ENCODE results near the gene NIN. TPM values are rescaled to one million over a fixed set of nuclear protein-coding genes. Genes with fewer than 3 reads are reported as not detected.
"Not testable (repeated sequence)": the region's sequence is repeated elsewhere in the genome, so short reads cannot be mapped to it uniquely, and the experiment has no call there.

NIN gene
- total RNA-seq, 1 donor from 2014 or later, result 28.9 TPM

GRCh38 chr14:50816395-50817047, 14.4 kb downstream of the NIN start:
- Histone ChIP-seq H3K4me3 (ENCODE audit: low read depth, low read length) (no peak overlapping the region), H3K36me3 (ENCODE audit: control insufficient read depth, insufficient read depth, low read length) (no peaks in the 10 kb centered on the region), H3K27me3 (ENCODE audit: control insufficient read depth, insufficient read depth, low read length) (no peaks in the 10 kb centered on the region)
- DNase-seq (ENCODE audit: low read depth), result no peak
- no peak for TF ChIP-seq CTCF (IDR thresholded peaks at IDR 0.05; ENCODE audit: insufficient read depth, low read length, poor library complexity, severe bottlenecking)

- not testable (repeated sequence) for H3K36me3 ChIP-seq (ENCODE audit: control insufficient read depth, insufficient read depth, low read length); H3K27me3 ChIP-seq (ENCODE audit: control insufficient read depth, insufficient read depth, low read length); H3K4me3 ChIP-seq (ENCODE audit: low read depth, low read length); DNase-seq (ENCODE audit: low read depth)
Measured at GRCh38 chr14:50815526-50815925, 15.4 kb downstream of the NIN start.

GRCh38 chr14:50815058-50815457, 15.9 kb downstream of the NIN start:
- not testable (repeated sequence) for H3K36me3 ChIP-seq (ENCODE audit: control insufficient read depth, insufficient read depth, low read length); H3K27me3 ChIP-seq (ENCODE audit: control insufficient read depth, insufficient read depth, low read length); H3K4me3 ChIP-seq (ENCODE audit: low read depth, low read length); DNase-seq (ENCODE audit: low read depth)

GRCh38 chr14:50814161-50814560, 16.8 kb downstream of the NIN start:
- no peaks in the 10 kb centered on the region for H3K27me3 ChIP-seq (ENCODE audit: control insufficient read depth, insufficient read depth, low read length)
- no peak for TF ChIP-seq CTCF (IDR thresholded peaks at IDR 0.05; ENCODE audit: insufficient read depth, low read length, poor library complexity, severe bottlenecking)
- no peak for DNase-seq (ENCODE audit: low read depth)
- no peaks in the 10 kb centered on the region for H3K36me3 ChIP-seq (ENCODE audit: control insufficient read depth, insufficient read depth, low read length)
- H3K4me3 ChIP-seq (ENCODE audit: low read depth, low read length), result no peak overlapping the region

GRCh38 chr14:50813544-50813863, 17.5 kb downstream of the NIN start:
- no peak for TF ChIP-seq CTCF (IDR thresholded peaks at IDR 0.05; ENCODE audit: insufficient read depth, low read length, poor library complexity, severe bottlenecking)
- DNase-seq (ENCODE audit: low read depth), result no peak
- no peaks in the 10 kb centered on the region for H3K27me3 ChIP-seq (ENCODE audit: control insufficient read depth, insufficient read depth, low read length)
- H3K36me3 ChIP-seq (ENCODE audit: control insufficient read depth, insufficient read depth, low read length), result no peaks in the 10 kb centered on the region
- no peak overlapping the region for H3K4me3 ChIP-seq (ENCODE audit: low read depth, low read length)

GRCh38 chr14:50812856-50813543, 18.0 kb downstream of the NIN start:
- Histone ChIP-seq H3K27me3 (ENCODE audit: control insufficient read depth, insufficient read depth, low read length) (no peaks in the 10 kb centered on the region), H3K36me3 (ENCODE audit: control insufficient read depth, insufficient read depth, low read length) (no peaks in the 10 kb centered on the region), H3K4me3 (ENCODE audit: low read depth, low read length) (no peak overlapping the region)
- DNase-seq (ENCODE audit: low read depth), result no peak
- TF ChIP-seq CTCF (IDR thresholded peaks at IDR 0.05; ENCODE audit: insufficient read depth, low read length, poor library complexity, severe bottlenecking), result no peak

- Histone ChIP-seq H3K27me3 (ENCODE audit: control insufficient read depth, insufficient read depth, low read length) (no peaks in the 10 kb centered on the region), H3K36me3 (ENCODE audit: control insufficient read depth, insufficient read depth, low read length) (no peaks in the 10 kb centered on the region), H3K4me3 (ENCODE audit: low read depth, low read length) (no peak overlapping the region)
- no peak for TF ChIP-seq CTCF (IDR thresholded peaks at IDR 0.05; ENCODE audit: insufficient read depth, low read length, poor library complexity, severe bottlenecking)
- DNase-seq (ENCODE audit: low read depth), result no peak
Measured at GRCh38 chr14:50812180-50812579, 18.8 kb downstream of the NIN start.
